Neuronal stem cell (in vitro differentiated cells): ENCODE results near the gene TMEM86A.
A peak's percentile ranks its signal among the peaks of the same experiment; 100 is the strongest.
"Not testable (repeated sequence)": the region's sequence is repeated elsewhere in the genome, so short reads cannot be mapped to it uniquely, and the experiment has no call there.

Experiments
- DNase-seq: peaks from one replicate; pipeline ENCODE4 v3.0.0-alpha.2; 2013; ENCODE audit warnings: low spot score
- H2AFZ ChIP-seq: one replicate; pipeline ENCODE4 v1.6.1; 2013; ENCODE audit warnings: mild to moderate bottlenecking, low read length, inconsistent platforms
- H2AK5ac ChIP-seq: 2 replicates; pipeline ENCODE4 v1.6.1; 2013; ENCODE audit warnings: low read depth, mild to moderate bottlenecking, inconsistent platforms, low read length, moderate library complexity, mixed read lengths
- H2BK120ac ChIP-seq: 2 replicates; pipeline ENCODE4 v1.6.1; 2013; ENCODE audit warnings: low read depth, mild to moderate bottlenecking, inconsistent platforms, low read length, moderate library complexity, mixed read lengths
- H2BK12ac ChIP-seq: one replicate; pipeline ENCODE4 v1.6.1; 2013; ENCODE audit warnings: low read length, inconsistent platforms
- H2BK15ac ChIP-seq: 2 replicates; pipeline ENCODE4 v1.6.1; 2013; ENCODE audit warnings: mild to moderate bottlenecking, low read length, inconsistent platforms, mixed read lengths
- H2BK5ac ChIP-seq: one replicate; pipeline ENCODE4 v1.6.1; 2013; ENCODE audit warnings: inconsistent platforms, mild to moderate bottlenecking, low read length, moderate library complexity
- H3K14ac ChIP-seq: one replicate; pipeline ENCODE4 v1.6.1; 2013; ENCODE audit warnings: low read length, inconsistent platforms
- H3K18ac ChIP-seq: 2 replicates; pipeline ENCODE4 v1.6.1; 2013; ENCODE audit warnings: low read length, inconsistent platforms
- H3K23ac ChIP-seq: 2 replicates; pipeline ENCODE4 v1.6.1; 2013; ENCODE audit warnings: low read depth, mild to moderate bottlenecking, mixed read lengths, low read length, inconsistent platforms; ENCODE audit not compliant: poor library complexity
- H3K27ac ChIP-seq: replicated peaks from 3 replicates; pipeline ENCODE4 v1.5.1; 2013; ENCODE audit warnings: low read length, inconsistent platforms
- H3K27me3 ChIP-seq, 3 experiments: 2 replicates each; pipeline ENCODE4 v1.6.1; 2013; ENCODE audit warnings: low read length in 3 of 3, mild to moderate bottlenecking in 2 of 3, inconsistent platforms in 1 of 3, low read depth in 1 of 3, mixed read lengths in 1 of 3, moderate library complexity in 1 of 3; ENCODE audit not compliant: control insufficient read depth in 3 of 3, insufficient read depth in 3 of 3
- H3K36me3 ChIP-seq, 2 donors: replicated peaks in 1 of 2; 2 replicates each; pipeline ENCODE4 v1.6.1; 2013; ENCODE audit warnings: low read length in 2 of 2; ENCODE audit not compliant: control insufficient read depth in 2 of 2, insufficient read depth in 2 of 2
- H3K4ac ChIP-seq: 2 replicates; pipeline ENCODE4 v1.6.1; 2013; ENCODE audit warnings: inconsistent platforms, mild to moderate bottlenecking, low read length, moderate library complexity
- H3K4me1 ChIP-seq, 2 donors: 1 replicate in 1 of 2; 2 replicates in 1 of 2; pipeline ENCODE4 v1.6.1; 2013; ENCODE audit warnings: low read length in 2 of 2, low read depth in 1 of 2; ENCODE audit not compliant: control insufficient read depth in 2 of 2, insufficient read depth in 1 of 2
- H3K4me2 ChIP-seq: one replicate; pipeline ENCODE4 v1.6.1; 2013; ENCODE audit warnings: mild to moderate bottlenecking, low read length, inconsistent platforms; ENCODE audit not compliant: insufficient read depth, poor library complexity, severe bottlenecking
- H3K4me3 ChIP-seq, 2 donors: 2 replicates each; pipeline ENCODE4 v1.5.1; 2013; ENCODE audit warnings: low read length in 2 of 2, mild to moderate bottlenecking in 2 of 2, inconsistent platforms in 1 of 2, moderate library complexity in 1 of 2
- H3K79me1 ChIP-seq: one replicate; pipeline ENCODE4 v1.6.1; 2013; ENCODE audit warnings: low read depth, mild to moderate bottlenecking, inconsistent platforms, low read length, moderate library complexity
- H3K9ac ChIP-seq: one replicate; pipeline ENCODE4 v1.6.1; 2013; ENCODE audit warnings: mild to moderate bottlenecking, low read depth, low read length, inconsistent platforms; ENCODE audit not compliant: poor library complexity
- H3K9me3 ChIP-seq, 2 donors: replicated peaks in 1 of 2; 2 replicates each; pipeline versions ENCODE3 to v1.6.1; 2013; ENCODE audit warnings: low read length in 2 of 2, mild to moderate bottlenecking in 2 of 2, inconsistent platforms in 1 of 2, low read depth in 1 of 2, mixed read lengths in 1 of 2, moderate library complexity in 1 of 2; ENCODE audit not compliant: control insufficient read depth in 2 of 2, insufficient read depth in 1 of 2
- H4K8ac ChIP-seq: one replicate; pipeline ENCODE4 v1.6.1; 2013; ENCODE audit warnings: low read depth, mild to moderate bottlenecking, inconsistent platforms, low read length, moderate library complexity
- H4K91ac ChIP-seq: one replicate; pipeline ENCODE4 v1.6.1; 2013; ENCODE audit warnings: low read length, low read depth, mild to moderate bottlenecking, inconsistent platforms; ENCODE audit not compliant: poor library complexity
- WGBS, 2 donors: extraction: QIAGEN DNeasy Blood & Tissue Kit; methylation state at CpG; one replicate each; pipeline ENCODE4 v1.1.7; 2013; ENCODE audit warnings: missing lambda C conversion rate in 2 of 2, mixed read lengths in 1 of 2; ENCODE audit not compliant: insufficient read length in 2 of 2, insufficient replicate concordance in 1 of 2; ENCODE audit errors: extremely low coverage in 2 of 2; 5-methylcytosine and 5-hydroxymethylcytosine counted together

TMEM86A gene

DNA sequence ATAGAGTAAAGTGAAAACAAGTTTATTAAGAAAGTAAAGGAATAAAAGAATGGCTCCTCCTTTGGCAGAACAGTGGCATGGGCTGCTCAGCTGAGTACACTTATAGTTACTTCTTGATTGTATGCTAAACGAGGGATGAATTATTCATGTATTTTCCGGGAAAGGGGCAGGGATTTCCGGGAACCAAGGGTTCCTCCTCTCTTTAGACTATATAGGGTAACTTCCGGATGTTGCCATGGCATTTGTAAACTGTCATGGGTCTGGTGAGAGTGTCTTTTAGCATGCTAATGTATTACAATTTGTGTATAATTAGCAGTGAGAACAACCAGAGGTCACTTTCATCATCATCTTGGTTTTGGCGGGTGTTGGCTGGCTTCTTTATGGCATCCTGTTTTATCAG lies 40.9 kb upstream of the TMEM86A start:
- Histone ChIP-seq H3K4me1 (no peaks in the 10 kb centered on the region), H2BK5ac (no peak overlapping the region), H3K9me3 (no peaks in the 10 kb centered on the region), H2BK12ac (no peak overlapping the region), H3K9ac (no peak overlapping the region), H3K4me3 (no peak overlapping the region), H4K91ac (no peak overlapping the region), H3K4ac (no peak overlapping the region), H3K14ac (no peak overlapping the region), H3K18ac (no peak overlapping the region), H3K27ac (no peak overlapping the region), H2BK15ac (no peak overlapping the region), H2AK5ac (no peak overlapping the region), H2BK120ac (no peak overlapping the region), H3K36me3 (no peaks in the 10 kb centered on the region), H3K4me2 (no peak overlapping the region), H2AFZ (peak overlapping the region; percentile 65), H4K8ac (no peak overlapping the region), H3K27me3 (no peaks in the 10 kb centered on the region), H3K23ac (no peak overlapping the region), H3K79me1 (no peaks in the 10 kb centered on the region)
- DNase-seq = no peak
- WGBS, 2 donors = no CpG with 5 or more reads among the region's 5 CpGs

GRCh38 chr11:18665353-18665872 lies 33.2 kb upstream of the TMEM86A start:
- not testable (repeated sequence) for H2AK5ac ChIP-seq, H3K27me3 ChIP-seq, H2BK12ac ChIP-seq, H3K4ac ChIP-seq, H3K27ac ChIP-seq, H2BK120ac ChIP-seq, H2BK5ac ChIP-seq, H3K23ac ChIP-seq, H3K9me3 ChIP-seq, H3K79me1 ChIP-seq, H3K4me3 ChIP-seq, H3K4me2 ChIP-seq, H3K4me1 ChIP-seq, H2BK15ac ChIP-seq, DNase-seq, H3K14ac ChIP-seq, H3K36me3 ChIP-seq, H2AFZ ChIP-seq, H4K91ac ChIP-seq, H3K18ac ChIP-seq, H4K8ac ChIP-seq, H3K9ac ChIP-seq
- no CpG with 5 or more reads among the region's 10 CpGs for WGBS, 2 donors

DNA sequence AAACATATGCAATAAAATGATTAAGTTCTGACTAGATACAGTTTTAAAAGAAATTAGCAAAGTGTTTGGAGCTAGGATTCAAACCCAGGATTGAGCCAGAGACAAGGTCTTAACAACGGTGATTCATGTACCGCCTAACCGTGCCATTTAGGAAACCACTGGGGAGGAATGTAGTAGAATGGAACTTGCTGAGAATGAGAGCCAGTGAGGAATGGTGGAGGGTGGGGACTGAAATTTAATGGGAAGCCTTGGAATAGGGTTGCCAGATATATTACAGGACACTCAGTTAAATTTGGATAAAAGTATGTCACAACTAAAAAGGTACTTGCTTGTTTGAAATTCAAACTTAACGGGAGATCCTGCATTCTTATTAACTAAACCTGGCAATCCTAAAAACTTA lies 30.4 kb upstream of the TMEM86A start:
- H3K4me1 ChIP-seq = no peaks in the 10 kb centered on the region
- H3K36me3 ChIP-seq = no peaks in the 10 kb centered on the region
- H2BK15ac ChIP-seq = no peak overlapping the region
- H3K4me3 ChIP-seq = no peak overlapping the region
- H2BK12ac ChIP-seq = no peak overlapping the region
- H3K14ac ChIP-seq = no peak overlapping the region
- H3K27ac ChIP-seq = no peak overlapping the region
- no peak overlapping the region for H3K4ac ChIP-seq
- H2BK5ac ChIP-seq = no peak overlapping the region
- no peak overlapping the region for H2BK120ac ChIP-seq
- H3K27me3 ChIP-seq = no peaks in the 10 kb centered on the region
- H3K4me2 ChIP-seq = no peak overlapping the region
- no peaks in the 10 kb centered on the region for H3K79me1 ChIP-seq
- no peak overlapping the region for H3K9ac ChIP-seq
- H2AFZ ChIP-seq = peak overlapping the region; percentile 7
- H3K9me3 ChIP-seq = no peaks in the 10 kb centered on the region
- H3K23ac ChIP-seq = no peak overlapping the region
- H2AK5ac ChIP-seq = no peak overlapping the region
- no CpG with 5 or more reads among the region's 4 CpGs for WGBS, 2 donors
- H4K8ac ChIP-seq = no peak overlapping the region
- H4K91ac ChIP-seq = no peak overlapping the region
- H3K18ac ChIP-seq = no peak overlapping the region
- no peak for DNase-seq

DNA sequence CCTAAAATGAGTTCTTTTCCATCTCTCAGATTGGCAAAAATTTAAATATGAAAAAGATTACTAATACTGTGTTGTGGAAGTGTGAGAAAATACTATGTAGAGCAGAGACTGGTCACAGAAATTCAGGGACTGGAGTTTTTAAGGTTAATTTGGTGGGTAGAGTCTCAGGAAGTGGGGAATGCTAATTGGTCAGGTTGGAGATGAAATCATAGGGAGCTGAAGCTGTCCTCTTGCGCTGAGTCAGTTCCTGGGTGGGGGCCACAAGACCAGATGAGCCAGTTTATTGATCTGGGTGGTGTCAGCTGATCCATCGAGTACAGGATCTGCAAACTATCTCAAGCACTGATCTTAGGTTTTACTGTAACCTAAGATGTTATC lies 29.4 kb upstream of the TMEM86A start:
- no peak overlapping the region for H3K4me2 ChIP-seq
- H3K18ac ChIP-seq = no peak overlapping the region
- H3K4ac ChIP-seq = no peak overlapping the region
- H2BK5ac ChIP-seq = no peak overlapping the region
- H3K4me1 ChIP-seq = no peaks in the 10 kb centered on the region
- no peak overlapping the region for H3K4me3 ChIP-seq
- no peak overlapping the region for H2AK5ac ChIP-seq
- no peak overlapping the region for H3K27ac ChIP-seq
- no peaks in the 10 kb centered on the region for H3K79me1 ChIP-seq
- no peak overlapping the region for H2AFZ ChIP-seq
- H3K9ac ChIP-seq = no peak overlapping the region
- no peaks in the 10 kb centered on the region for H3K27me3 ChIP-seq
- DNase-seq = no peak
- H3K14ac ChIP-seq = no peak overlapping the region
- no peak overlapping the region for H2BK15ac ChIP-seq
- H3K23ac ChIP-seq = no peak overlapping the region
- no peaks in the 10 kb centered on the region for H3K36me3 ChIP-seq
- no peaks in the 10 kb centered on the region for H3K9me3 ChIP-seq
- no peak overlapping the region for H2BK120ac ChIP-seq
- H4K91ac ChIP-seq = no peak overlapping the region
- H4K8ac ChIP-seq = no peak overlapping the region
- WGBS, 2 donors = no CpG with 5 or more reads among the region's 2 CpGs
- no peak overlapping the region for H2BK12ac ChIP-seq
